H1 (cell line): ENCODE results near the gene TBC1D22B. TPM values are rescaled to one million over a fixed set of nuclear protein-coding genes. Genes with fewer than 3 reads are reported as not detected.

Experiments used
- CTCF ChIA-PET: fragments of 300-600 bp; sonication (Branson Sonifier 250); formaldehyde crosslinking; loops from one replicate; lab custom pipeline; 2021; ENCODE audit not compliant: partially characterized antibody; lab: Charles Lee
- POLR2A ChIA-PET: fragments of 300-600 bp; sonication (Branson Sonifier 250); formaldehyde crosslinking; loops from one replicate; lab custom pipeline; 2021; ENCODE audit warnings: inconsistent platforms; ENCODE audit not compliant: partially characterized antibody; lab: Charles Lee
- DNase-seq, 2 experiments: peaks; one replicate each; pipeline versions ENCODE4 v3.0.0 to v3.0.0-alpha.2; 2010 to 2022; ENCODE audit warnings: low spot score in 2 of 2, low read depth in 1 of 2, mixed read lengths in 1 of 2
- FAIRE-seq: peaks from 2 replicates; lab custom pipeline; 2011; peaks lifted over from hg19 to GRCh38; lab: Jason Lieb, UNC
- H2AFZ ChIP-seq: 2 replicates; pipeline ENCODE4 v1.8.1; 2012; ENCODE audit warnings: low read length, inconsistent platforms
- H2AK5ac ChIP-seq: 2 replicates; pipeline ENCODE4 v1.6.1; 2013; ENCODE audit warnings: low read depth, low read length
- H2BK120ac ChIP-seq: replicated peaks from 2 replicates; pipeline ENCODE3; 2013; ENCODE audit warnings: low read depth, low read length, inconsistent platforms
- H2BK12ac ChIP-seq: 2 replicates; pipeline ENCODE4 v1.6.1; 2013; ENCODE audit warnings: low read depth, low read length
- H2BK15ac ChIP-seq: 2 replicates; pipeline ENCODE4 v1.6.1; 2013; ENCODE audit warnings: low read length
- H2BK20ac ChIP-seq: 2 replicates; pipeline ENCODE4 v1.6.1; 2013; ENCODE audit warnings: low read length
- H2BK5ac ChIP-seq: 2 replicates; pipeline ENCODE4 v1.6.1; 2013; ENCODE audit warnings: low read depth, low read length
- H3K14ac ChIP-seq: 2 replicates; pipeline ENCODE4 v1.6.1; 2013; ENCODE audit warnings: inconsistent platforms; ENCODE audit not compliant: insufficient read length
- H3K18ac ChIP-seq: 2 replicates; pipeline ENCODE4 v1.6.1; 2013; ENCODE audit warnings: low read length; ENCODE audit errors: extremely low read depth
- H3K23ac ChIP-seq: 2 replicates; pipeline ENCODE4 v1.6.1; 2013; ENCODE audit warnings: inconsistent platforms; ENCODE audit not compliant: insufficient read length
- H3K23me2 ChIP-seq: 2 replicates; pipeline ENCODE4 v1.6.1; 2013; ENCODE audit warnings: low read depth, low read length
- H3K27ac ChIP-seq: 2 replicates; pipeline ENCODE4 v1.6.1; 2011; ENCODE audit warnings: low read depth, low read length, inconsistent platforms
- H3K27me3 ChIP-seq, 4 experiments: replicated peaks in 1 of 4; 1 replicate in 1 of 4; 2 replicates in 3 of 4; pipeline versions ENCODE4 v1.6.1 to v1.8.1; 2011 to 2013; ENCODE audit warnings: low read length in 3 of 4, mild to moderate bottlenecking in 3 of 4, inconsistent platforms in 2 of 4, mixed read lengths in 2 of 4, moderate library complexity in 1 of 4; ENCODE audit not compliant: control insufficient read depth in 3 of 4, insufficient read depth in 3 of 4; ENCODE audit errors: extremely low read depth in 1 of 4
- H3K36me3 ChIP-seq, 4 experiments: 2 replicates each; pipeline versions ENCODE4 v1.6.1 to v1.8.1; 2011 to 2013; ENCODE audit warnings: mild to moderate bottlenecking in 4 of 4, low read length in 3 of 4, moderate library complexity in 2 of 4, control low read depth in 1 of 4, inconsistent platforms in 1 of 4; ENCODE audit not compliant: insufficient read depth in 4 of 4, control insufficient read depth in 2 of 4
- H3K4ac ChIP-seq: replicated peaks from 2 replicates; pipeline ENCODE3; 2013; ENCODE audit warnings: low read length, low read depth, mixed read lengths, inconsistent platforms; ENCODE audit not compliant: insufficient read length
- H3K4me1 ChIP-seq, 4 experiments: replicated peaks in 1 of 4; 1 replicate in 1 of 4; 2 replicates in 3 of 4; pipeline versions ENCODE4 v1.6.1 to v1.8.1; 2011 to 2013; ENCODE audit warnings: low read length in 3 of 4, inconsistent platforms in 2 of 4, mixed read lengths in 1 of 4; ENCODE audit not compliant: insufficient read depth in 4 of 4, control insufficient read depth in 3 of 4
- H3K4me2 ChIP-seq, 2 experiments: 2 replicates each; pipeline versions ENCODE4 v1.6.1 to v1.8.1; 2011 to 2013; ENCODE audit warnings: low read depth in 2 of 2, low read length in 2 of 2, control low read depth in 1 of 2, inconsistent platforms in 1 of 2, mild to moderate bottlenecking in 1 of 2; ENCODE audit not compliant: insufficient read depth in 1 of 2
- H3K4me3 ChIP-seq, 4 experiments: fragments of 200-600, 300-600 bp in 1 of 4; sonication (generic), shearing (Covaris generic), sonication (Bioruptor Twin) in 1 of 4; 2 replicates each; pipeline versions ENCODE4 v1.5.1 to v1.8.1; 2011 to 2016; ENCODE audit warnings: low read length in 4 of 4, low read depth in 3 of 4, control low read depth in 2 of 4, inconsistent platforms in 2 of 4, mild to moderate bottlenecking in 2 of 4, mixed read lengths in 1 of 4, moderate library complexity in 1 of 4; ENCODE audit not compliant: insufficient read depth in 2 of 4; ENCODE audit errors: extremely low read depth in 1 of 4
- H3K56ac ChIP-seq: replicated peaks from 2 replicates; pipeline ENCODE3; 2013; ENCODE audit warnings: low read depth, mild to moderate bottlenecking, mixed read lengths, low read length, inconsistent platforms; ENCODE audit not compliant: insufficient read length
- H3K79me1 ChIP-seq: 2 replicates; pipeline ENCODE4 v1.6.1; 2013; ENCODE audit warnings: low read depth, low read length, control low read depth
- H3K79me2 ChIP-seq, 2 experiments: 2 replicates each; pipeline versions ENCODE4 v1.6.1 to v1.8.1; 2012 to 2013; ENCODE audit warnings: low read length in 2 of 2, mild to moderate bottlenecking in 2 of 2, inconsistent platforms in 1 of 2; ENCODE audit not compliant: insufficient read depth in 2 of 2, control insufficient read depth in 1 of 2
- H3K9ac ChIP-seq, 4 experiments: replicated peaks in 1 of 4; 1 replicate in 1 of 4; 2 replicates in 3 of 4; pipeline versions ENCODE4 v1.6.1 to v1.8.1; 2011 to 2013; ENCODE audit warnings: low read depth in 3 of 4, low read length in 3 of 4, control low read depth in 2 of 4, mild to moderate bottlenecking in 2 of 4, moderate library complexity in 2 of 4, inconsistent platforms in 1 of 4; ENCODE audit errors: extremely low read depth in 1 of 4
- H3K9me3 ChIP-seq, 2 experiments: 2 replicates each; pipeline versions ENCODE4 v1.6.1 to v1.8.1; 2012 to 2013; ENCODE audit warnings: mild to moderate bottlenecking in 2 of 2, moderate library complexity in 2 of 2, control low read depth in 1 of 2, inconsistent platforms in 1 of 2, low read depth in 1 of 2, low read length in 1 of 2, mixed read lengths in 1 of 2; ENCODE audit not compliant: insufficient read depth in 2 of 2
- H4K20me1 ChIP-seq, 2 experiments: replicated peaks in 1 of 2; 2 replicates each; pipeline versions ENCODE3 to v1.8.1; 2011 to 2013; ENCODE audit warnings: inconsistent platforms in 2 of 2, low read length in 2 of 2, mild to moderate bottlenecking in 1 of 2; ENCODE audit not compliant: insufficient read depth in 2 of 2, control insufficient read depth in 1 of 2
- H4K5ac ChIP-seq: 2 replicates; pipeline ENCODE4 v1.6.1; 2013; ENCODE audit warnings: low read length, low read depth, mixed read lengths, inconsistent platforms; ENCODE audit not compliant: insufficient read length
- H4K8ac ChIP-seq: 2 replicates; pipeline ENCODE4 v1.8.0; 2013; ENCODE audit warnings: mild to moderate bottlenecking, moderate library complexity, low read length, inconsistent platforms; ENCODE audit not compliant: insufficient read depth; ENCODE audit errors: extremely low read depth
- H4K91ac ChIP-seq: replicated peaks from 2 replicates; pipeline ENCODE3; 2013; ENCODE audit warnings: low read length, mixed read lengths, inconsistent platforms; ENCODE audit not compliant: insufficient read length
- ATF3 ChIP-seq: IDR thresholded peaks from 2 replicates; pipeline ENCODE4 v1.6.1; 2011; ENCODE audit warnings: low read depth, mild to moderate bottlenecking, low read length; ENCODE audit not compliant: insufficient read depth
- BRCA1 ChIP-seq: IDR thresholded peaks from 2 replicates; pipeline ENCODE4 v1.6.1; 2012; ENCODE audit warnings: low read depth, low read length, improper control_type of control experiment
- CTCF ChIP-seq, 3 experiments: IDR thresholded peaks; 1 replicate in 2 of 3; 2 replicates in 1 of 3; pipeline versions ENCODE4 v1.5.1 to v1.6.1; 2011; ENCODE audit warnings: low read length in 3 of 3, mild to moderate bottlenecking in 3 of 3, inconsistent platforms in 2 of 3, low read depth in 1 of 3, moderate library complexity in 1 of 3; ENCODE audit not compliant: insufficient read depth in 1 of 3; ENCODE audit errors: control extremely low read depth in 1 of 3
- EP300 ChIP-seq, 2 experiments: IDR thresholded peaks; 1 replicate in 1 of 2; 2 replicates in 1 of 2; pipeline ENCODE4 v1.6.1; 2011 to 2012; ENCODE audit warnings: low read depth in 2 of 2, low read length in 2 of 2, mild to moderate bottlenecking in 2 of 2, borderline replicate concordance in 1 of 2, inconsistent platforms in 1 of 2, moderate library complexity in 1 of 2
- GABPA ChIP-seq: IDR thresholded peaks from 2 replicates; pipeline ENCODE4 v1.6.1; 2011; ENCODE audit warnings: mild to moderate bottlenecking, low read length, moderate library complexity, borderline replicate concordance; ENCODE audit not compliant: insufficient read depth
- KDM4A ChIP-seq: IDR thresholded peaks from one replicate; pipeline ENCODE4 v1.7.1; 2012; ENCODE audit warnings: low read depth, mild to moderate bottlenecking, moderate library complexity, low read length, inconsistent platforms; ENCODE audit not compliant: severe bottlenecking
- RAD21 ChIP-seq, 2 experiments: IDR thresholded peaks in 1 of 2; conservative IDR thresholded peaks in 1 of 2; 2 replicates each; pipeline ENCODE4 v1.6.1; 2011; ENCODE audit warnings: low read depth in 2 of 2, low read length in 2 of 2, improper control_type of control experiment in 1 of 2, inconsistent platforms in 1 of 2, mild to moderate bottlenecking in 1 of 2, moderate library complexity in 1 of 2
- RXRA ChIP-seq: IDR thresholded peaks from 2 replicates; pipeline ENCODE4 v1.6.1; 2011; ENCODE audit warnings: low read depth, mild to moderate bottlenecking, low read length, moderate library complexity; ENCODE audit not compliant: insufficient read depth
- SP1 ChIP-seq: IDR thresholded peaks from 2 replicates; pipeline ENCODE4 v1.6.1; 2011; ENCODE audit warnings: low read depth, low read length
- SP2 ChIP-seq: IDR thresholded peaks from 2 replicates; pipeline ENCODE4 v1.6.1; 2012; ENCODE audit warnings: mild to moderate bottlenecking, low read length, inconsistent platforms
- SP4 ChIP-seq: IDR thresholded peaks from 2 replicates; pipeline ENCODE4 v1.6.1; 2012; ENCODE audit warnings: low read length, inconsistent platforms
- polyA plus RNA-seq, 7 experiments: library from polyadenylated mRNA; depleted of rRNA in 3 of 7; stranded (reverse) in 5 of 7; unstranded in 2 of 7; fragments of >200 nt in 5 of 7; fragments of 200-250 nt in 2 of 7; gene quantifications; 1 replicate in 5 of 7; 2 replicates in 1 of 7; 4 replicates in 1 of 7; pipeline versions ENCODE4 v1.2.1 to v1.2.3, GENCODE V29; 2011 to 2013; ENCODE audit warnings: missing spikeins in 2 of 7, mixed read lengths in 2 of 7
- total RNA-seq: library from RNA; stranded (reverse); fragmentation: NEBNext Ultra II Directional; extraction: Animal tissue kit (Norgen Biotek cat#: 25700); gene quantifications from 2 replicates; pipeline ENCODE4 v1.2.1, GENCODE V29; 2021

The TBC1D22B gene
- total and polyA plus RNA-seq, 2 of the 8 experiments (the other 6 are each of a cell fraction or from before 2014, with no cell fraction given) = 10.1 to 17.4 TPM

GRCh38 chr6:37253486-37254007 is 4.0 kb upstream of the TBC1D22B start:
- H3K14ac ChIP-seq = no peak overlapping the region
- ChIA-PET POLR2A (interaction anchor here (0.6 to 1.2 kb wide), 2 partner anchors 11 to 537 kb away, joined by 3 read pairs; no protein-coding TSS in a partner anchor), CTCF (no interaction called here)
- no peak overlapping the region for H3K4ac ChIP-seq
- H3K9ac ChIP-seq = no peak overlapping the region
- H3K56ac ChIP-seq = no peak overlapping the region
- no peaks in the 10 kb centered on the region for H3K9me3 ChIP-seq
- peaks cover 0 to 4% (median 3%) of the 10 kb centered on the region in 4 experiments; a peak in 3 of 7 replicates for H3K4me1 ChIP-seq
- no peak overlapping the region for H4K5ac ChIP-seq
- H3K23ac ChIP-seq = no peak overlapping the region
- H3K4me3 ChIP-seq = no peak overlapping the region
- no peak overlapping the region for H4K91ac ChIP-seq
- peaks cover 7% of the 10 kb centered on the region for H3K23me2 ChIP-seq
- FAIRE-seq (no peak), DNase-seq (no peak)
- H3K4me2 ChIP-seq = no peak overlapping the region
- no peak overlapping the region for H2BK20ac ChIP-seq
- H2AFZ ChIP-seq = no peak overlapping the region
- H4K20me1 ChIP-seq = no peaks in the 10 kb centered on the region
- no peak overlapping the region for H2BK5ac ChIP-seq
- no peaks in the 10 kb centered on the region for H3K27me3 ChIP-seq
- H3K18ac ChIP-seq = no peak overlapping the region
- no peak overlapping the region for H2BK15ac ChIP-seq
- H4K8ac ChIP-seq = no peak overlapping the region
- H3K79me1 ChIP-seq = no peaks in the 10 kb centered on the region
- H2AK5ac ChIP-seq = no peak overlapping the region
- no peaks in the 10 kb centered on the region for H3K36me3 ChIP-seq
- H2BK12ac ChIP-seq = no peak overlapping the region
- peaks cover 0 to 4% of the 10 kb centered on the region in 2 experiments; a peak in 2 of 4 replicates for H3K79me2 ChIP-seq
- H3K27ac ChIP-seq = no peak overlapping the region
- H2BK120ac ChIP-seq = no peak overlapping the region
- TF ChIP-seq GABPA (no peak), SP1 (no peak), RXRA (no peak), CTCF (IDR thresholded peaks at IDR 0.05; ENCODE audit: control extremely low read depth in 1 of 3, insufficient read depth in 1 of 3, low read depth in 1 of 3, low read length in 3 of 3) (no peak), KDM4A (no peak), BRCA1 (no peak), SP4 (no peak), SP2 (no peak), RAD21 (IDR thresholded peaks at IDR 0.05 in 1 of 2, conservative IDR thresholded peaks at IDR 0.05 in 1 of 2; ENCODE audit: low read depth in 2 of 2, low read length in 2 of 2) (no peak), EP300 (IDR thresholded peaks at IDR 0.05; ENCODE audit: borderline replicate concordance in 1 of 2, low read depth in 2 of 2, low read length in 2 of 2) (no peak), ATF3 (no peak)
